NCI-H128 (cell line): ENCODE measurements around the gene OSMR.

Experiments
- DNase-seq: peaks from one replicate; lab custom pipeline; 2025; ENCODE audit not compliant: unreplicated experiment; lab: John Stamatoyannopoulos, UW

Gene OSMR

GRCh38 chr5:38845526-38846378, at the start of gene OSMR:
Gene OSMR (plus strand): TSS chr5:38846012. CDS start chr5:38869045, 23,033 bp downstream.
- DNase-seq, result no peak

GRCh38 chr5:38796742-38797108, 49.1 kb upstream of the OSMR start:
- no peak for DNase-seq

GRCh38 chr5:38797838-38798237, 48.0 kb upstream of the OSMR start:
- DNase-seq, result no peak

- DNase-seq, result no peak
Measured at GRCh38 chr5:38799556-38800377, 46.0 kb upstream of the OSMR start.

GRCh38 chr5:38800515-38800914, 45.3 kb upstream of the OSMR start:
- no peak for DNase-seq

GRCh38 chr5:38802125-38802524, 43.7 kb upstream of the OSMR start:
- no peak for DNase-seq

GRCh38 chr5:38803246-38803645, 42.6 kb upstream of the OSMR start:
- DNase-seq, result no peak

- no peak for DNase-seq
Measured at GRCh38 chr5:38806775-38807258, 39.0 kb upstream of the OSMR start.

GRCh38 chr5:38807570-38808483, 38.0 kb upstream of the OSMR start:
- DNase-seq, result no peak

GRCh38 chr5:38808666-38809343, 37.0 kb upstream of the OSMR start:
- no peak for DNase-seq

GRCh38 chr5:38809388-38810359, 36.1 kb upstream of the OSMR start:
- peak; percentile 65 for DNase-seq

- no peak for DNase-seq
Measured at GRCh38 chr5:38814879-38815278, 30.9 kb upstream of the OSMR start.

- no peak for DNase-seq
Measured at GRCh38 chr5:38816083-38817030, 29.5 kb upstream of the OSMR start.

- no peak for DNase-seq
Measured at GRCh38 chr5:38821679-38822078, 24.1 kb upstream of the OSMR start.

- no peak for DNase-seq
Measured at GRCh38 chr5:38823503-38823902, 22.3 kb upstream of the OSMR start.

GRCh38 chr5:38824821-38825220, 21.0 kb upstream of the OSMR start:
- DNase-seq, result no peak

- DNase-seq, result no peak
Measured at GRCh38 chr5:38825494-38825893, 20.3 kb upstream of the OSMR start.

GRCh38 chr5:38827525-38827924, 18.3 kb upstream of the OSMR start:
- no peak for DNase-seq
